HepG2 (cell line): ENCODE results near the gene CCDC93. TPM values are rescaled to one million over a fixed set of nuclear protein-coding genes. Genes with fewer than 3 reads are reported as not detected.

Source experiments
- BRCA1 ChIP-seq: sonication (generic); formaldehyde crosslinking; IDR thresholded peaks from 2 replicates; pipeline ENCODE4 v1.4.0; 2020; ENCODE audit warnings: missing genetic modification reagents
- HNRNPLL ChIP-seq: fragments of 200-400 bp; formaldehyde crosslinking; IDR thresholded peaks from 2 replicates; pipeline ENCODE4 v1.6.1; 2017; ENCODE audit warnings: mild to moderate bottlenecking, low read depth, low read length; ENCODE audit not compliant: poor library complexity, severe bottlenecking
- KDM2A ChIP-seq: sonication (generic); formaldehyde crosslinking; IDR thresholded peaks from 2 replicates; pipeline ENCODE4 v1.4.0; 2020; ENCODE audit warnings: low read depth, missing genetic modification reagents, borderline replicate concordance
- KLF6 ChIP-seq: IDR thresholded peaks from 2 replicates; pipeline ENCODE4 v1.8.0; 2016; ENCODE audit warnings: missing biosample characterization, missing genetic modification reagents
- MIER3 ChIP-seq: IDR thresholded peaks from 2 replicates; pipeline ENCODE4 v1.6.1; 2016; ENCODE audit warnings: missing compliant biosample characterization, borderline replicate concordance
- NR2C2 ChIP-seq: sonication (generic); formaldehyde crosslinking; IDR thresholded peaks from 2 replicates; pipeline ENCODE4 v1.4.0; 2020; ENCODE audit warnings: missing genetic modification reagents, mild to moderate bottlenecking, moderate library complexity, borderline replicate concordance
- SRF ChIP-seq: IDR thresholded peaks from 2 replicates; pipeline ENCODE4 v1.6.1; 2011; ENCODE audit warnings: mild to moderate bottlenecking, low read depth, low read length, moderate library complexity
- SRY ChIP-seq: sonication (generic); formaldehyde crosslinking; IDR thresholded peaks from 2 replicates; pipeline ENCODE4 v1.8.0; 2022; ENCODE audit warnings: mild to moderate bottlenecking, missing genetic modification reagents
- STAT5B ChIP-seq: sonication (generic); formaldehyde crosslinking; IDR thresholded peaks from 2 replicates; pipeline ENCODE4 v1.4.0; 2020; ENCODE audit warnings: missing genetic modification reagents
- TARDBP ChIP-seq: sonication (generic); formaldehyde crosslinking; IDR thresholded peaks from 2 replicates; pipeline ENCODE4 v1.8.0; 2022; ENCODE audit warnings: mild to moderate bottlenecking, missing genetic modification reagents
- TSC22D2 ChIP-seq: sonication (generic); formaldehyde crosslinking; IDR thresholded peaks from 2 replicates; pipeline ENCODE4 v1.5.1; 2020; ENCODE audit warnings: missing genetic modification reagents, mild to moderate bottlenecking, borderline replicate concordance
- ZBTB3 ChIP-seq: sonication (generic); formaldehyde crosslinking; IDR thresholded peaks from 2 replicates; pipeline ENCODE4 v1.4.0; 2020; ENCODE audit warnings: low read depth, mild to moderate bottlenecking, moderate library complexity, missing genetic modification reagents, borderline replicate concordance
- ZFP41 ChIP-seq: sonication (generic); formaldehyde crosslinking; IDR thresholded peaks from 2 replicates; pipeline ENCODE4 v1.4.0; 2020; ENCODE audit warnings: mild to moderate bottlenecking, missing genetic modification reagents, borderline replicate concordance
- ZNF256 ChIP-seq: sonication (generic); formaldehyde crosslinking; conservative IDR thresholded peaks from 2 replicates; pipeline ENCODE4 v1.4.0; 2020; ENCODE audit warnings: missing genetic modification reagents
- ZNF549 ChIP-seq: sonication (generic); formaldehyde crosslinking; IDR thresholded peaks from 2 replicates; pipeline ENCODE4 v1.5.0; 2020; ENCODE audit warnings: missing genetic modification reagents
- ZNF577 ChIP-seq: sonication (generic); formaldehyde crosslinking; IDR thresholded peaks from 2 replicates; pipeline ENCODE4 v1.4.0; 2020; ENCODE audit warnings: mild to moderate bottlenecking, low read depth, missing genetic modification reagents, borderline replicate concordance
- ZNF614 ChIP-seq: IDR thresholded peaks from 2 replicates; pipeline ENCODE4 v1.6.1; 2018; ENCODE audit warnings: missing biosample characterization, missing genetic modification reagents, inconsistent platforms, borderline replicate concordance
- ZNF709 ChIP-seq: sonication (generic); formaldehyde crosslinking; IDR thresholded peaks from 2 replicates; pipeline ENCODE4 v1.5.0; 2020; ENCODE audit warnings: mild to moderate bottlenecking, missing genetic modification reagents
- ZNF891 ChIP-seq: sonication (generic); formaldehyde crosslinking; IDR thresholded peaks from 2 replicates; pipeline ENCODE4 v1.5.0; 2020; ENCODE audit warnings: mild to moderate bottlenecking, missing genetic modification reagents
- polyA plus RNA-seq, 8 experiments: library from polyadenylated mRNA; depleted of rRNA in 3 of 8; stranded (reverse) in 7 of 8; unstranded in 1 of 8; fragments of >200 nt; fragmentation: Illumina TruSeq in 4 of 8; extraction: Trizol in 4 of 8; gene quantifications; 2 replicates each; pipeline versions ENCODE4 v1.2.1 to v1.2.3, GENCODE V29; 2011 to 2016; ENCODE audit warnings: low read depth in 4 of 8, missing spikeins in 1 of 8, mixed read lengths in 1 of 8; ENCODE audit not compliant: insufficient read depth in 1 of 8
- total RNA-seq, 5 experiments: library from RNA; depleted of rRNA; stranded (reverse); fragments of >200 nt; fragmentation: Illumina TruSeq; extraction: Trizol; gene quantifications; 2 replicates each; pipeline ENCODE4 v1.2.3, GENCODE V29; 2016; ENCODE audit warnings: low read depth in 1 of 5
- TF ChIP-seq, protein P1 (sequence below): sonication (generic); formaldehyde crosslinking; IDR thresholded peaks from 2 replicates; pipeline ENCODE4 v1.4.0; 2020; ENCODE audit warnings: missing genetic modification reagents
- TF ChIP-seq, protein P2 (sequence below): fragments of 450-650 bp; IDR thresholded peaks from 2 replicates; pipeline ENCODE4 v1.6.1; 2017; ENCODE audit warnings: mild to moderate bottlenecking
- TF ChIP-seq, protein P3 (sequence below): IDR thresholded peaks from 2 replicates; pipeline ENCODE4 v1.6.1; 2016; ENCODE audit warnings: control low read depth

Gene CCDC93
- total and polyA plus RNA-seq, 2 of the 13 experiments (the other 11 are each of a cell fraction or from before 2014, with no cell fraction given): 37.2 to 53.2 TPM

DNA sequence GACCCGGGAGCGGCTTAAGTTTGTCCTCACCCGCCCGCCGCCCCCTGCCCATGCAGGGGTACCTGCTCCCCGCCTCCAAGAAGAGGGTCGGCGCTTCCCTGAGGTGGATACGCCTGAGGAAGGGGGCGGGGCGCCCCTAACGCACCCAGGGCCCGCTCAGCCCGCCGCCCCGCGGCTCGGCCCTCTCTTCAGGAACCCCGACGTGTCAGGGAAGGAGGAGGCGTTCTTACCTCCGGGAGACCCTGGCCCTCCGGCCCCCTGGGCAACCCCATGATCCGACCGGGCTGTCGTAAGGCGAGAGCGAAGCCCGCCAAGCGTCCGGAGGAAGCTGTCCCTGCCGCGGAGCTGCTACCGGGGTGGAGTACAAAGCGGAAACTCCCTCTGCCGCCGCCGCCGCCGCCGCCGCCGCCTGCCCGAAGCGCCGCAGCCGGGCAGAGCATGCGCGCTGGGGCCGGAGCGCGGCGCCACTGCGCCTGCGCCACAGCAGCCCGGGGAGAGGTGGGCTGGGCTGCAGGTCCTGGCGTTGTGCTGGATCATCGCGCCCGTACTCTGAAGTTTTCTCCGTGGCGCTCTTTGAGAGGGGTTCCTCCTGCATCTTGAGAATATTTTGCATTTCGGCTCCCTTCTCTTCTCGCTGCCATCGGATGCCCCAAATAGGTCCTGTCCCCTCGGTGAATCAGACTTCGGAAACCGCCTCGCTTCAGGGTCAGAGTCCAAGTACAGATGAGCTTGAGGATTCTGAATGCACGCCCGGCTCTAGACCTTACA is at the start of gene CCDC93 (continued):
- TF ChIP-seq ZNF891: 0 out of 2 replicates have a peak, but pooled peaks have one; percentile 40
- TF ChIP-seq, protein P1, sequence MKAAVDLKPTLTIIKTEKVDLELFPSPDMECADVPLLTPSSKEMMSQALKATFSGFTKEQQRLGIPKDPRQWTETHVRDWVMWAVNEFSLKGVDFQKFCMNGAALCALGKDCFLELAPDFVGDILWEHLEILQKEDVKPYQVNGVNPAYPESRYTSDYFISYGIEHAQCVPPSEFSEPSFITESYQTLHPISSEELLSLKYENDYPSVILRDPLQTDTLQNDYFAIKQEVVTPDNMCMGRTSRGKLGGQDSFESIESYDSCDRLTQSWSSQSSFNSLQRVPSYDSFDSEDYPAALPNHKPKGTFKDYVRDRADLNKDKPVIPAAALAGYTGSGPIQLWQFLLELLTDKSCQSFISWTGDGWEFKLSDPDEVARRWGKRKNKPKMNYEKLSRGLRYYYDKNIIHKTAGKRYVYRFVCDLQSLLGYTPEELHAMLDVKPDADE: peak; percentile 53; the same call in 1 of the 2 replicates
- TF ChIP-seq, protein P2, sequence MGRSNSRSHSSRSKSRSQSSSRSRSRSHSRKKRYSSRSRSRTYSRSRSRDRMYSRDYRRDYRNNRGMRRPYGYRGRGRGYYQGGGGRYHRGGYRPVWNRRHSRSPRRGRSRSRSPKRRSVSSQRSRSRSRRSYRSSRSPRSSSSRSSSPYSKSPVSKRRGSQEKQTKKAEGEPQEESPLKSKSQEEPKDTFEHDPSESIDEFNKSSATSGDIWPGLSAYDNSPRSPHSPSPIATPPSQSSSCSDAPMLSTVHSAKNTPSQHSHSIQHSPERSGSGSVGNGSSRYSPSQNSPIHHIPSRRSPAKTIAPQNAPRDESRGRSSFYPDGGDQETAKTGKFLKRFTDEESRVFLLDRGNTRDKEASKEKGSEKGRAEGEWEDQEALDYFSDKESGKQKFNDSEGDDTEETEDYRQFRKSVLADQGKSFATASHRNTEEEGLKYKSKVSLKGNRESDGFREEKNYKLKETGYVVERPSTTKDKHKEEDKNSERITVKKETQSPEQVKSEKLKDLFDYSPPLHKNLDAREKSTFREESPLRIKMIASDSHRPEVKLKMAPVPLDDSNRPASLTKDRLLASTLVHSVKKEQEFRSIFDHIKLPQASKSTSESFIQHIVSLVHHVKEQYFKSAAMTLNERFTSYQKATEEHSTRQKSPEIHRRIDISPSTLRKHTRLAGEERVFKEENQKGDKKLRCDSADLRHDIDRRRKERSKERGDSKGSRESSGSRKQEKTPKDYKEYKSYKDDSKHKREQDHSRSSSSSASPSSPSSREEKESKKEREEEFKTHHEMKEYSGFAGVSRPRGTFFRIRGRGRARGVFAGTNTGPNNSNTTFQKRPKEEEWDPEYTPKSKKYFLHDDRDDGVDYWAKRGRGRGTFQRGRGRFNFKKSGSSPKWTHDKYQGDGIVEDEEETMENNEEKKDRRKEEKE: no peak
- TF ChIP-seq KLF6 (CRISPR knock-in tag): no peak; the same call in 1 of the 2 replicates
- TF ChIP-seq ZNF577 (CRISPR knock-in tag): peak; percentile 36; the same call in 1 of the 2 replicates
- TF ChIP-seq, protein P3, sequence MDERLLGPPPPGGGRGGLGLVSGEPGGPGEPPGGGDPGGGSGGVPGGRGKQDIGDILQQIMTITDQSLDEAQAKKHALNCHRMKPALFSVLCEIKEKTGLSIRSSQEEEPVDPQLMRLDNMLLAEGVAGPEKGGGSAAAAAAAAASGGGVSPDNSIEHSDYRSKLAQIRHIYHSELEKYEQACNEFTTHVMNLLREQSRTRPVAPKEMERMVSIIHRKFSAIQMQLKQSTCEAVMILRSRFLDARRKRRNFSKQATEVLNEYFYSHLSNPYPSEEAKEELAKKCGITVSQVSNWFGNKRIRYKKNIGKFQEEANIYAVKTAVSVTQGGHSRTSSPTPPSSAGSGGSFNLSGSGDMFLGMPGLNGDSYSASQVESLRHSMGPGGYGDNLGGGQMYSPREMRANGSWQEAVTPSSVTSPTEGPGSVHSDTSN (CRISPR knock-in tag): no peak
- no peak for TF ChIP-seq ZFP41 (CRISPR knock-in tag)
- TF ChIP-seq ZBTB3 (CRISPR knock-in tag): 0 out of 2 replicates have a peak, but pooled peaks have one; percentile 67
- peak; percentile 31; the same call in 1 of the 2 replicates for TF ChIP-seq BRCA1 (CRISPR knock-in tag)
- TF ChIP-seq STAT5B (CRISPR knock-in tag): 0 out of 2 replicates have a peak, but pooled peaks have one; percentile 18
- peak; percentile 21; the same call in 1 of the 2 replicates for TF ChIP-seq ZNF256 (CRISPR knock-in tag)
- no peak for TF ChIP-seq ZNF549
- TF ChIP-seq SRF: 0 out of 2 replicates have a peak, but pooled peaks have one; percentile 2
- 0 out of 2 replicates have a peak, but pooled peaks have one; percentile 67 for TF ChIP-seq SRY (CRISPR knock-in tag)
- TF ChIP-seq MIER3 (CRISPR knock-in tag): 0 out of 2 replicates have a peak, but pooled peaks have one; percentile 20
- peak; percentile 55 for TF ChIP-seq HNRNPLL
- no peak for TF ChIP-seq TARDBP (CRISPR knock-in tag)
- TF ChIP-seq ZNF709 (CRISPR knock-in tag): peak; percentile 69; the same call in 1 of the 2 replicates
- no peak; the same call in 1 of the 2 replicates for TF ChIP-seq ZNF614 (CRISPR knock-in tag)
- TF ChIP-seq TSC22D2: peak; percentile 38; the same call in 1 of the 2 replicates
- peak; percentile 92 for TF ChIP-seq NR2C2
- peak; percentile 50 for TF ChIP-seq KDM2A (CRISPR knock-in tag)
